Fibroblast of lung (primary cell): ENCODE data around the gene GALNT2. TPM values are rescaled to one million over a fixed set of nuclear protein-coding genes. Genes with fewer than 3 reads are reported as not detected.

ENCODE experiments used
- DNase-seq, 2 donors: peaks; one replicate each; pipeline versions ENCODE4 v3.0.0 to v3.0.0-alpha.2; 2010; ENCODE audit warnings: low read depth in 2 of 2
- H2AFZ ChIP-seq: 2 replicates; pipeline ENCODE4 v1.5.1; 2012; ENCODE audit warnings: low read length, control low read depth, inconsistent platforms
- H3K27ac ChIP-seq: 2 replicates; pipeline ENCODE4 v1.5.1; 2011; ENCODE audit warnings: low read length, control low read depth; ENCODE audit not compliant: insufficient read depth
- H3K27me3 ChIP-seq: 2 replicates; pipeline ENCODE4 v1.5.1; 2011; ENCODE audit warnings: mild to moderate bottlenecking, low read length; ENCODE audit not compliant: control insufficient read depth, insufficient read depth
- H3K36me3 ChIP-seq: 2 replicates; pipeline ENCODE4 v1.5.1; 2011; ENCODE audit warnings: low read length; ENCODE audit not compliant: control insufficient read depth, insufficient read depth
- H3K4me1 ChIP-seq: 2 replicates; pipeline ENCODE4 v1.5.1; 2011; ENCODE audit warnings: low read length; ENCODE audit not compliant: control insufficient read depth, insufficient read depth; ENCODE audit errors: extremely low read depth
- H3K4me2 ChIP-seq: 2 replicates; pipeline ENCODE4 v1.5.1; 2011; ENCODE audit warnings: low read length, control low read depth; ENCODE audit not compliant: insufficient read depth; ENCODE audit errors: extremely low read depth
- H3K4me3 ChIP-seq, 4 experiments: fragments of 200-600 bp in 1 of 4; sonication (generic) in 1 of 4; replicated peaks in 1 of 4; 2 replicates each; pipeline ENCODE4 v1.5.1; 2011 to 2016; ENCODE audit warnings: low read length in 4 of 4, low read depth in 3 of 4, mild to moderate bottlenecking in 3 of 4, control low read depth in 2 of 4, inconsistent platforms in 1 of 4, mixed read lengths in 1 of 4; ENCODE audit not compliant: insufficient read depth in 1 of 4; ENCODE audit errors: control extremely low read depth in 1 of 4
- H3K79me2 ChIP-seq: 2 replicates; pipeline ENCODE4 v1.5.1; 2012; ENCODE audit warnings: mild to moderate bottlenecking, low read length, inconsistent platforms; ENCODE audit not compliant: control insufficient read depth, insufficient read depth
- H3K9ac ChIP-seq: 2 replicates; pipeline ENCODE4 v1.5.1; 2011; ENCODE audit warnings: mild to moderate bottlenecking, low read length, control low read depth; ENCODE audit not compliant: insufficient read depth
- H3K9me3 ChIP-seq: 2 replicates; pipeline ENCODE4 v1.5.1; 2012; ENCODE audit warnings: low read depth, low read length; ENCODE audit not compliant: control insufficient read depth, insufficient read depth
- H4K20me1 ChIP-seq: 2 replicates; pipeline ENCODE4 v1.5.1; 2011; ENCODE audit warnings: low read length; ENCODE audit not compliant: control insufficient read depth, insufficient read depth; ENCODE audit errors: extremely low read depth
- EZH2 ChIP-seq: IDR thresholded peaks from 2 replicates; pipeline ENCODE4 v1.5.1; 2012; ENCODE audit warnings: low read length, control low read depth, mild to moderate bottlenecking; ENCODE audit errors: missing control alignments
- polyA plus RNA-seq, 2 donors: library from polyadenylated mRNA; depleted of rRNA in 1 of 2; stranded (reverse) in 1 of 2; unstranded in 1 of 2; fragments of >200 nt; gene quantifications; 2 replicates each; pipeline ENCODE4 v1.2.1, GENCODE V29; 2011 to 2012; ENCODE audit warnings: missing spikeins in 1 of 2
- total RNA-seq: library from RNA; depleted of rRNA; stranded (reverse); fragments of >200 nt; gene quantifications from 2 replicates; pipeline ENCODE4 v1.2.1, GENCODE V29; 2014
- TF ChIP-seq, protein P1 (sequence below), 2 donors: IDR thresholded peaks in 1 of 2; conservative IDR thresholded peaks in 1 of 2; 1 replicate in 1 of 2; 2 replicates in 1 of 2; pipeline ENCODE4 v1.5.1; 2011 to 2012; ENCODE audit warnings: low read length in 2 of 2, control low read depth in 1 of 2, inconsistent platforms in 1 of 2, low read depth in 1 of 2, mild to moderate bottlenecking in 1 of 2

GALNT2 gene
- total and polyA plus RNA-seq, 2 donors (not counting 1 experiment from before 2014, with no cell fraction given): 106 to 115 TPM

DNA sequence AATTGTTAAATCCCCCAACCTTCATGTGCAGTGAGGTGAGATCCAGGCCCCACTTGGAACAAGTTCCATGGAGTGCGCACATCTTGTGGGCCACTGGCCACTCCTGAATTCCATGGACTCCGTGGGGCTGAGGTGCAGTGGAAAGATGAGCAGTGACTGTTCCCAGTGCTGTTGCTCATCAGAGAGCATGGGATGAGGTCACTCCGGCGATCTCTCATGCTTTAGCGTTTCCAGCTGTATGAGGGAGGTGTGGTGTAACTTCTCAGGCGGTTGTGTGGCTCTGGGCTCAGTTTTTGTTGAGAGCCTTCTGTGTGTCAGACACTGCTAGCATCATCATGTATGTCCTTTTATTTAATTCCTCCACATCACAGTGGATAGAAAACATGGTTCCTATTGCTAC lies 96.2 kb downstream of the GALNT2 start:
- H3K27ac ChIP-seq: no peak overlapping the region
- H3K27me3 ChIP-seq: no peaks in the 10 kb centered on the region
- TF ChIP-seq, protein P1, sequence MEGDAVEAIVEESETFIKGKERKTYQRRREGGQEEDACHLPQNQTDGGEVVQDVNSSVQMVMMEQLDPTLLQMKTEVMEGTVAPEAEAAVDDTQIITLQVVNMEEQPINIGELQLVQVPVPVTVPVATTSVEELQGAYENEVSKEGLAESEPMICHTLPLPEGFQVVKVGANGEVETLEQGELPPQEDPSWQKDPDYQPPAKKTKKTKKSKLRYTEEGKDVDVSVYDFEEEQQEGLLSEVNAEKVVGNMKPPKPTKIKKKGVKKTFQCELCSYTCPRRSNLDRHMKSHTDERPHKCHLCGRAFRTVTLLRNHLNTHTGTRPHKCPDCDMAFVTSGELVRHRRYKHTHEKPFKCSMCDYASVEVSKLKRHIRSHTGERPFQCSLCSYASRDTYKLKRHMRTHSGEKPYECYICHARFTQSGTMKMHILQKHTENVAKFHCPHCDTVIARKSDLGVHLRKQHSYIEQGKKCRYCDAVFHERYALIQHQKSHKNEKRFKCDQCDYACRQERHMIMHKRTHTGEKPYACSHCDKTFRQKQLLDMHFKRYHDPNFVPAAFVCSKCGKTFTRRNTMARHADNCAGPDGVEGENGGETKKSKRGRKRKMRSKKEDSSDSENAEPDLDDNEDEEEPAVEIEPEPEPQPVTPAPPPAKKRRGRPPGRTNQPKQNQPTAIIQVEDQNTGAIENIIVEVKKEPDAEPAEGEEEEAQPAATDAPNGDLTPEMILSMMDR (conservative IDR thresholded peaks at IDR 0.05 in 1 of 2, IDR thresholded peaks at IDR 0.05 in 1 of 2; ENCODE audit: low read depth in 1 of 2, low read length in 2 of 2): no peak
- TF ChIP-seq EZH2: no peak
- DNase-seq: peak; percentile 71 to 85
- H3K9me3 ChIP-seq: no peaks in the 10 kb centered on the region
- H3K9ac ChIP-seq: no peak overlapping the region
- no peak overlapping the region for H3K4me2 ChIP-seq
- H3K4me3 ChIP-seq: no peak overlapping the region
- peaks cover 2% of the 10 kb centered on the region for H3K4me1 ChIP-seq
- no peaks in the 10 kb centered on the region for H4K20me1 ChIP-seq
- peaks cover 30% of the 10 kb centered on the region for H3K79me2 ChIP-seq
- H2AFZ ChIP-seq: no peak overlapping the region
- H3K36me3 ChIP-seq: no peaks in the 10 kb centered on the region

DNA sequence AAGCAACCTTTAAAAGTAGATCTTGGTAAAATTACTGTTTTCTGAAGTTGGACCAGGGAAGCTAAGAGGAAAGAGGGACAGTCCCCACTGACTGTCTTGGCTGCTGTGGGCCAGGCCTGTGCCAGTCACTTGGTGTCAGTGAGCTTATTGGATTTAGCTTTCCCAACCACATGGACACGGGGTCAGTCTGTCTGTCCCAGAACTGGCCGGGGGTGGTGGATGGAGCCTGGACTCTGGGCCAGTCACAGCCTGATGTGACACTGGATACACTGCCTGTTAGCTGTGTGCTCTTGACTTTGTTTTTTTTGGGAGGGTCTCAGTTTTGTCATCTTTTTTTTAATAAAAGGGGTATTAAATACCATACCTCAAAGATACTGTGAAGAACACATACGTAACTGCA lies 96.7 kb downstream of the GALNT2 start:
- Histone ChIP-seq H4K20me1 (no peaks in the 10 kb centered on the region), H3K27me3 (no peaks in the 10 kb centered on the region), H2AFZ (no peak overlapping the region), H3K9ac (no peak overlapping the region), H3K4me3 (no peak overlapping the region), H3K79me2 (peaks cover 29% of the 10 kb centered on the region), H3K9me3 (no peaks in the 10 kb centered on the region), H3K27ac (no peak overlapping the region), H3K4me1 (peaks cover 2% of the 10 kb centered on the region), H3K4me2 (no peak overlapping the region), H3K36me3 (no peaks in the 10 kb centered on the region)
- no peak for DNase-seq
- TF ChIP-seq EZH2: no peak
- TF ChIP-seq, protein P1 (conservative IDR thresholded peaks at IDR 0.05 in 1 of 2, IDR thresholded peaks at IDR 0.05 in 1 of 2; ENCODE audit: low read depth in 1 of 2, low read length in 2 of 2): no peak

DNA sequence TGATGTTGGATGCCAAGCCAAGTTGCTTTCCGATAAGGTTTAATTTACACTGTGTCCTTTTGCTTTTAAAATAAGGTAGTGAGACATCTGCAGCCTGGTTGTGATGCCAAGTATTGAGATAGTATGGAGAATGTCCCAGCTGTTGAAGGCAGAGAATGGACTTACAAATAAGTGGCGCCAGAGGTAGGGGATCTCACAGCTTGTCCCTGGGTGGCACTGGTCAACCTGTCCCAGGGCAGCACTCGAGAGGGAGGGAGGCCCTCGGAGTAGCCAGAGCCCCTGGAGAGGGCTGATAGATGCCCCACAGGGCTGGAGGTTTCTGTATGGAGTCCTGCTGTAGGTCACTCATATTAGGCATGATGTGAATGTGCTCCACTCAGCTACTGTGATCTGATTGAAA lies 98.5 kb downstream of the GALNT2 start:
- TF ChIP-seq, protein P1 (conservative IDR thresholded peaks at IDR 0.05 in 1 of 2, IDR thresholded peaks at IDR 0.05 in 1 of 2; ENCODE audit: low read depth in 1 of 2, low read length in 2 of 2): no peak
- no peak for TF ChIP-seq EZH2
- Histone ChIP-seq H2AFZ (no peak overlapping the region), H3K4me1 (peaks cover 2% of the 10 kb centered on the region), H3K79me2 (peaks cover 25% of the 10 kb centered on the region), H3K27ac (no peak overlapping the region), H4K20me1 (no peaks in the 10 kb centered on the region), H3K27me3 (no peaks in the 10 kb centered on the region), H3K36me3 (no peaks in the 10 kb centered on the region), H3K9ac (no peak overlapping the region), H3K9me3 (no peaks in the 10 kb centered on the region), H3K4me2 (no peak overlapping the region), H3K4me3 (no peak overlapping the region)
- no peak for DNase-seq
